H1 (cell line): ENCODE measurements around the gene PTPRO. TPM values are rescaled to one million over a fixed set of nuclear protein-coding genes. Genes with fewer than 3 reads are reported as not detected.

Experiments used
- CTCF ChIA-PET: fragments of 300-600 bp; sonication (Branson Sonifier 250); formaldehyde crosslinking; loops from one replicate; lab custom pipeline; 2021; ENCODE audit not compliant: partially characterized antibody; lab: Charles Lee
- POLR2A ChIA-PET: fragments of 300-600 bp; sonication (Branson Sonifier 250); formaldehyde crosslinking; loops from one replicate; lab custom pipeline; 2021; ENCODE audit warnings: inconsistent platforms; ENCODE audit not compliant: partially characterized antibody; lab: Charles Lee
- DNase-seq, 2 experiments: peaks; one replicate each; pipeline versions ENCODE4 v3.0.0 to v3.0.0-alpha.2; 2010 to 2022; ENCODE audit warnings: low spot score in 2 of 2, low read depth in 1 of 2, mixed read lengths in 1 of 2
- FAIRE-seq: peaks from 2 replicates; lab custom pipeline; 2011; peaks lifted over from hg19 to GRCh38; lab: Jason Lieb, UNC
- H2AFZ ChIP-seq: 2 replicates; pipeline ENCODE4 v1.8.1; 2012; ENCODE audit warnings: low read length, inconsistent platforms
- H2AK5ac ChIP-seq: 2 replicates; pipeline ENCODE4 v1.6.1; 2013; ENCODE audit warnings: low read depth, low read length
- H2BK120ac ChIP-seq: replicated peaks from 2 replicates; pipeline ENCODE3; 2013; ENCODE audit warnings: low read depth, low read length, inconsistent platforms
- H2BK12ac ChIP-seq: 2 replicates; pipeline ENCODE4 v1.6.1; 2013; ENCODE audit warnings: low read depth, low read length
- H2BK15ac ChIP-seq: 2 replicates; pipeline ENCODE4 v1.6.1; 2013; ENCODE audit warnings: low read length
- H2BK20ac ChIP-seq: 2 replicates; pipeline ENCODE4 v1.6.1; 2013; ENCODE audit warnings: low read length
- H2BK5ac ChIP-seq: 2 replicates; pipeline ENCODE4 v1.6.1; 2013; ENCODE audit warnings: low read depth, low read length
- H3K14ac ChIP-seq: 2 replicates; pipeline ENCODE4 v1.6.1; 2013; ENCODE audit warnings: inconsistent platforms; ENCODE audit not compliant: insufficient read length
- H3K18ac ChIP-seq: 2 replicates; pipeline ENCODE4 v1.6.1; 2013; ENCODE audit warnings: low read length; ENCODE audit errors: extremely low read depth
- H3K23ac ChIP-seq: 2 replicates; pipeline ENCODE4 v1.6.1; 2013; ENCODE audit warnings: inconsistent platforms; ENCODE audit not compliant: insufficient read length
- H3K23me2 ChIP-seq: 2 replicates; pipeline ENCODE4 v1.6.1; 2013; ENCODE audit warnings: low read depth, low read length
- H3K27ac ChIP-seq: 2 replicates; pipeline ENCODE4 v1.6.1; 2011; ENCODE audit warnings: low read depth, low read length, inconsistent platforms
- H3K27me3 ChIP-seq, 4 experiments: replicated peaks in 1 of 4; 1 replicate in 1 of 4; 2 replicates in 3 of 4; pipeline versions ENCODE4 v1.6.1 to v1.8.1; 2011 to 2013; ENCODE audit warnings: low read length in 3 of 4, mild to moderate bottlenecking in 3 of 4, inconsistent platforms in 2 of 4, mixed read lengths in 2 of 4, moderate library complexity in 1 of 4; ENCODE audit not compliant: control insufficient read depth in 3 of 4, insufficient read depth in 3 of 4; ENCODE audit errors: extremely low read depth in 1 of 4
- H3K36me3 ChIP-seq, 4 experiments: 2 replicates each; pipeline versions ENCODE4 v1.6.1 to v1.8.1; 2011 to 2013; ENCODE audit warnings: mild to moderate bottlenecking in 4 of 4, low read length in 3 of 4, moderate library complexity in 2 of 4, control low read depth in 1 of 4, inconsistent platforms in 1 of 4; ENCODE audit not compliant: insufficient read depth in 4 of 4, control insufficient read depth in 2 of 4
- H3K4ac ChIP-seq: replicated peaks from 2 replicates; pipeline ENCODE3; 2013; ENCODE audit warnings: low read length, low read depth, mixed read lengths, inconsistent platforms; ENCODE audit not compliant: insufficient read length
- H3K4me1 ChIP-seq, 4 experiments: replicated peaks in 1 of 4; 1 replicate in 1 of 4; 2 replicates in 3 of 4; pipeline versions ENCODE4 v1.6.1 to v1.8.1; 2011 to 2013; ENCODE audit warnings: low read length in 3 of 4, inconsistent platforms in 2 of 4, mixed read lengths in 1 of 4; ENCODE audit not compliant: insufficient read depth in 4 of 4, control insufficient read depth in 3 of 4
- H3K4me2 ChIP-seq, 2 experiments: 2 replicates each; pipeline versions ENCODE4 v1.6.1 to v1.8.1; 2011 to 2013; ENCODE audit warnings: low read depth in 2 of 2, low read length in 2 of 2, control low read depth in 1 of 2, inconsistent platforms in 1 of 2, mild to moderate bottlenecking in 1 of 2; ENCODE audit not compliant: insufficient read depth in 1 of 2
- H3K4me3 ChIP-seq, 4 experiments: fragments of 200-600, 300-600 bp in 1 of 4; sonication (generic), shearing (Covaris generic), sonication (Bioruptor Twin) in 1 of 4; 2 replicates each; pipeline versions ENCODE4 v1.5.1 to v1.8.1; 2011 to 2016; ENCODE audit warnings: low read length in 4 of 4, low read depth in 3 of 4, control low read depth in 2 of 4, inconsistent platforms in 2 of 4, mild to moderate bottlenecking in 2 of 4, mixed read lengths in 1 of 4, moderate library complexity in 1 of 4; ENCODE audit not compliant: insufficient read depth in 2 of 4; ENCODE audit errors: extremely low read depth in 1 of 4
- H3K56ac ChIP-seq: replicated peaks from 2 replicates; pipeline ENCODE3; 2013; ENCODE audit warnings: low read depth, mild to moderate bottlenecking, mixed read lengths, low read length, inconsistent platforms; ENCODE audit not compliant: insufficient read length
- H3K79me1 ChIP-seq: 2 replicates; pipeline ENCODE4 v1.6.1; 2013; ENCODE audit warnings: low read depth, low read length, control low read depth
- H3K79me2 ChIP-seq, 2 experiments: 2 replicates each; pipeline versions ENCODE4 v1.6.1 to v1.8.1; 2012 to 2013; ENCODE audit warnings: low read length in 2 of 2, mild to moderate bottlenecking in 2 of 2, inconsistent platforms in 1 of 2; ENCODE audit not compliant: insufficient read depth in 2 of 2, control insufficient read depth in 1 of 2
- H3K9ac ChIP-seq, 4 experiments: replicated peaks in 1 of 4; 1 replicate in 1 of 4; 2 replicates in 3 of 4; pipeline versions ENCODE4 v1.6.1 to v1.8.1; 2011 to 2013; ENCODE audit warnings: low read depth in 3 of 4, low read length in 3 of 4, control low read depth in 2 of 4, mild to moderate bottlenecking in 2 of 4, moderate library complexity in 2 of 4, inconsistent platforms in 1 of 4; ENCODE audit errors: extremely low read depth in 1 of 4
- H3K9me3 ChIP-seq, 2 experiments: 2 replicates each; pipeline versions ENCODE4 v1.6.1 to v1.8.1; 2012 to 2013; ENCODE audit warnings: mild to moderate bottlenecking in 2 of 2, moderate library complexity in 2 of 2, control low read depth in 1 of 2, inconsistent platforms in 1 of 2, low read depth in 1 of 2, low read length in 1 of 2, mixed read lengths in 1 of 2; ENCODE audit not compliant: insufficient read depth in 2 of 2
- H4K20me1 ChIP-seq, 2 experiments: replicated peaks in 1 of 2; 2 replicates each; pipeline versions ENCODE3 to v1.8.1; 2011 to 2013; ENCODE audit warnings: inconsistent platforms in 2 of 2, low read length in 2 of 2, mild to moderate bottlenecking in 1 of 2; ENCODE audit not compliant: insufficient read depth in 2 of 2, control insufficient read depth in 1 of 2
- H4K5ac ChIP-seq: 2 replicates; pipeline ENCODE4 v1.6.1; 2013; ENCODE audit warnings: low read length, low read depth, mixed read lengths, inconsistent platforms; ENCODE audit not compliant: insufficient read length
- H4K8ac ChIP-seq: 2 replicates; pipeline ENCODE4 v1.8.0; 2013; ENCODE audit warnings: mild to moderate bottlenecking, moderate library complexity, low read length, inconsistent platforms; ENCODE audit not compliant: insufficient read depth; ENCODE audit errors: extremely low read depth
- H4K91ac ChIP-seq: replicated peaks from 2 replicates; pipeline ENCODE3; 2013; ENCODE audit warnings: low read length, mixed read lengths, inconsistent platforms; ENCODE audit not compliant: insufficient read length
- CBX5 ChIP-seq: fragments of 300-800, 300-1000 bp; sonication (generic); IDR thresholded peaks from 2 replicates; pipeline ENCODE4 v1.7.1; 2016; ENCODE audit warnings: antibody characterized with exemption, low read length, low read depth
- PHF8 ChIP-seq: fragments of 200-600 bp; sonication (generic); conservative IDR thresholded peaks from 2 replicates; pipeline ENCODE4 v1.7.1; 2012; ENCODE audit warnings: low read depth, mild to moderate bottlenecking, inconsistent platforms, low read length, moderate library complexity
- POLR2AphosphoS5 ChIP-seq: IDR thresholded peaks from 2 replicates; pipeline ENCODE4 v1.6.1; 2011; ENCODE audit warnings: low read depth, low read length
- POU5F1 ChIP-seq: IDR thresholded peaks from 2 replicates; pipeline ENCODE4 v1.6.1; 2011; ENCODE audit warnings: low read depth, mild to moderate bottlenecking, low read length, moderate library complexity
- RBBP5 ChIP-seq: IDR thresholded peaks from 2 replicates; pipeline ENCODE4 v1.7.1; 2012; ENCODE audit warnings: low read depth, mild to moderate bottlenecking, inconsistent platforms, low read length, moderate library complexity, borderline replicate concordance
- RNF2 ChIP-seq: fragments of 200-900, 300-1000 bp; sonication (generic); IDR thresholded peaks from 2 replicates; pipeline ENCODE4 v1.7.1; 2016; ENCODE audit warnings: borderline replicate concordance, low read depth, mild to moderate bottlenecking, antibody characterized with exemption, low read length; ENCODE audit not compliant: poor library complexity, severe bottlenecking; ENCODE audit errors: missing control alignments
- SP2 ChIP-seq: IDR thresholded peaks from 2 replicates; pipeline ENCODE4 v1.6.1; 2012; ENCODE audit warnings: mild to moderate bottlenecking, low read length, inconsistent platforms
- SRF ChIP-seq: IDR thresholded peaks from 2 replicates; pipeline ENCODE4 v1.6.1; 2011; ENCODE audit warnings: mild to moderate bottlenecking, low read depth, low read length, moderate library complexity
- TAF1 ChIP-seq: IDR thresholded peaks from 2 replicates; pipeline ENCODE4 v1.6.1; 2011; ENCODE audit warnings: mild to moderate bottlenecking, low read depth, low read length
- USF2 ChIP-seq: IDR thresholded peaks from 2 replicates; pipeline ENCODE4 v1.6.1; 2011; ENCODE audit warnings: low read length, improper control_type of control experiment
- WGBS, 2 experiments: shearing (Covaris generic) in 1 of 2; methylation state at CpG; one replicate each; pipeline versions ENCODE4 v1.1.6 to v1.1.7; 2013 to 2015; ENCODE audit warnings: low lambda C conversion rate in 2 of 2, mixed read lengths in 2 of 2, inconsistent platforms in 1 of 2, low coverage in 1 of 2, missing lambda C conversion rate in 1 of 2; ENCODE audit not compliant: insufficient replicate concordance in 2 of 2, insufficient coverage in 1 of 2, insufficient read length in 1 of 2; ENCODE audit errors: extremely low coverage in 1 of 2, missing lambda C conversion rate in 1 of 2; 5-methylcytosine and 5-hydroxymethylcytosine counted together
- polyA plus RNA-seq, 7 experiments: library from polyadenylated mRNA; depleted of rRNA in 3 of 7; stranded (reverse) in 5 of 7; unstranded in 2 of 7; fragments of >200 nt in 5 of 7; fragments of 200-250 nt in 2 of 7; gene quantifications; 1 replicate in 5 of 7; 2 replicates in 1 of 7; 4 replicates in 1 of 7; pipeline versions ENCODE4 v1.2.1 to v1.2.3, GENCODE V29; 2011 to 2013; ENCODE audit warnings: missing spikeins in 2 of 7, mixed read lengths in 2 of 7
- total RNA-seq: library from RNA; stranded (reverse); fragmentation: NEBNext Ultra II Directional; extraction: Animal tissue kit (Norgen Biotek cat#: 25700); gene quantifications from 2 replicates; pipeline ENCODE4 v1.2.1, GENCODE V29; 2021

The PTPRO gene
- total and polyA plus RNA-seq, 2 of the 8 experiments (the other 6 are each of a cell fraction or from before 2014, with no cell fraction given): 0.73 to 1.7 TPM

GRCh38 chr12:15477761-15478160 lies 155.5 kb downstream of the PTPRO start:
- FAIRE-seq (no peak), DNase-seq (no peak)
- ChIA-PET POLR2A (no interaction called here), CTCF (no interaction called here)
- Histone ChIP-seq H4K8ac (no peak overlapping the region), H3K9me3 (no peaks in the 10 kb centered on the region), H3K18ac (no peak overlapping the region), H3K27ac (no peak overlapping the region), H2BK12ac (no peak overlapping the region), H4K91ac (no peak overlapping the region), H2BK20ac (no peak overlapping the region), H4K20me1 (no peaks in the 10 kb centered on the region), H3K23me2 (no peaks in the 10 kb centered on the region), H3K23ac (no peak overlapping the region), H3K4me3 (no peak overlapping the region), H2AK5ac (no peak overlapping the region), H2BK120ac (no peak overlapping the region), H3K27me3 (peaks cover 0 to 1% (median 0%) of the 10 kb centered on the region in 4 experiments; a peak in 1 of 7 replicates), H3K4me2 (no peak overlapping the region), H2AFZ (no peak overlapping the region), H3K79me2 (no peaks in the 10 kb centered on the region), H3K79me1 (no peaks in the 10 kb centered on the region), H3K4ac (no peak overlapping the region), H3K36me3 (no peaks in the 10 kb centered on the region), H3K14ac (no peak overlapping the region), H3K4me1 (no peaks in the 10 kb centered on the region), H3K56ac (no peak overlapping the region), H3K9ac (no peak overlapping the region)
- 93% methylated on average over 1 of the region's 1 CpG; no CpG with 5 or more reads in 1 of the 2 experiments for WGBS, 2 experiments
- TF ChIP-seq RBBP5: no peak
- TF ChIP-seq USF2: no peak
- TF ChIP-seq TAF1: no peak
- no peak for TF ChIP-seq POU5F1
- no peak for TF ChIP-seq RNF2
- no peak for TF ChIP-seq POLR2AphosphoS5
- no peak for TF ChIP-seq SRF
- TF ChIP-seq CBX5: no peak
- no peak for TF ChIP-seq PHF8
- TF ChIP-seq SP2: no peak
- TF ChIP-seq, all 59 proteins: peak for 0
- H2BK5ac ChIP-seq: no peak overlapping the region
- no peak overlapping the region for H2BK15ac ChIP-seq
- no peak overlapping the region for H4K5ac ChIP-seq
